Measurements from ENCODE around the gene PLXND1.
"Not testable (repeated sequence)": the region's sequence is repeated elsewhere in the genome, so short reads cannot be mapped to it uniquely, and the experiment has no call there.

The PLXND1 gene

GRCh38 chr3:129648391-129648790, 41.9 kb upstream of the PLXND1 start:
- TF ChIP-seq CTCF (IDR thresholded peaks at IDR 0.05; ENCODE audit: borderline replicate concordance, extremely low read depth, low read length, poor library complexity, severe bottlenecking) (no peak), EZH2 (IDR thresholded peaks at IDR 0.05; ENCODE audit: borderline replicate concordance, low read depth, low read length, severe bottlenecking) (no peak)
- ATAC-seq (ENCODE audit: insufficient read depth, low read depth) (no peak), DNase-seq (no peak)
- Histone ChIP-seq H4K20me1 (ENCODE audit: insufficient read depth, low read length) (no peaks in the 10 kb centered on the region), H3K4me3 (ENCODE audit: low read depth in 1 of 2, low read length in 2 of 2) (no peak overlapping the region), H3K36me3 (ENCODE audit: insufficient read depth, low read length) (peaks cover 12% of the 10 kb centered on the region), H3K27ac (ENCODE audit: low read length) (no peak overlapping the region), H3K27me3 (ENCODE audit: insufficient read depth, low read length, poor library complexity) (no peaks in the 10 kb centered on the region), H3K79me2 (ENCODE audit: insufficient read depth, low read length) (no peaks in the 10 kb centered on the region), H2AFZ (ENCODE audit: low read depth, low read length) (no peak overlapping the region), H3K4me2 (ENCODE audit: insufficient read depth, low read length) (no peak overlapping the region), H3K4me1 (ENCODE audit: insufficient read depth, low read length) (no peaks in the 10 kb centered on the region), H3K9me3 (ENCODE audit: insufficient read depth, low read length, severe bottlenecking) (no peaks in the 10 kb centered on the region), H3K9ac (ENCODE audit: low read depth, low read length) (no peak overlapping the region)

GRCh38 chr3:129645286-129645685, 38.8 kb upstream of the PLXND1 start:
- Histone ChIP-seq H3K36me3 (ENCODE audit: insufficient read depth, low read length) (no peaks in the 10 kb centered on the region), H2AFZ (ENCODE audit: low read depth, low read length) (no peak overlapping the region), H3K79me2 (ENCODE audit: insufficient read depth, low read length) (no peaks in the 10 kb centered on the region), H3K4me2 (ENCODE audit: insufficient read depth, low read length) (no peak overlapping the region), H3K4me3 (ENCODE audit: low read depth in 1 of 2, low read length in 2 of 2) (no peak overlapping the region), H3K9ac (ENCODE audit: low read depth, low read length) (no peak overlapping the region), H4K20me1 (ENCODE audit: insufficient read depth, low read length) (no peaks in the 10 kb centered on the region), H3K27ac (ENCODE audit: low read length) (no peak overlapping the region), H3K27me3 (ENCODE audit: insufficient read depth, low read length, poor library complexity) (no peaks in the 10 kb centered on the region), H3K4me1 (ENCODE audit: insufficient read depth, low read length) (no peaks in the 10 kb centered on the region), H3K9me3 (ENCODE audit: insufficient read depth, low read length, severe bottlenecking) (no peaks in the 10 kb centered on the region)
- ATAC-seq (ENCODE audit: insufficient read depth, low read depth), result no peak
- TF ChIP-seq CTCF (IDR thresholded peaks at IDR 0.05; ENCODE audit: borderline replicate concordance, extremely low read depth, low read length, poor library complexity, severe bottlenecking) (no peak), EZH2 (IDR thresholded peaks at IDR 0.05; ENCODE audit: borderline replicate concordance, low read depth, low read length, severe bottlenecking) (no peak)
- DNase-seq, result no peak

GRCh38 chr3:129644836-129645235, 38.4 kb upstream of the PLXND1 start:
- Histone ChIP-seq H3K9me3 (ENCODE audit: insufficient read depth, low read length, severe bottlenecking) (no peaks in the 10 kb centered on the region), H3K36me3 (ENCODE audit: insufficient read depth, low read length) (no peaks in the 10 kb centered on the region), H3K27ac (ENCODE audit: low read length) (no peak overlapping the region), H3K79me2 (ENCODE audit: insufficient read depth, low read length) (no peaks in the 10 kb centered on the region), H3K4me3 (ENCODE audit: low read depth in 1 of 2, low read length in 2 of 2) (no peak overlapping the region), H2AFZ (ENCODE audit: low read depth, low read length) (no peak overlapping the region), H3K9ac (ENCODE audit: low read depth, low read length) (no peak overlapping the region), H3K4me1 (ENCODE audit: insufficient read depth, low read length) (no peaks in the 10 kb centered on the region), H3K27me3 (ENCODE audit: insufficient read depth, low read length, poor library complexity) (no peaks in the 10 kb centered on the region), H3K4me2 (ENCODE audit: insufficient read depth, low read length) (no peak overlapping the region), H4K20me1 (ENCODE audit: insufficient read depth, low read length) (no peaks in the 10 kb centered on the region)
- DNase-seq (no peak), ATAC-seq (ENCODE audit: insufficient read depth, low read depth) (no peak)
- TF ChIP-seq CTCF (IDR thresholded peaks at IDR 0.05; ENCODE audit: borderline replicate concordance, extremely low read depth, low read length, poor library complexity, severe bottlenecking), result no peak
- no peak for TF ChIP-seq EZH2 (IDR thresholded peaks at IDR 0.05; ENCODE audit: borderline replicate concordance, low read depth, low read length, severe bottlenecking)

- H3K4me3 ChIP-seq (ENCODE audit: low read depth in 1 of 2, low read length in 2 of 2); H3K9me3 ChIP-seq (ENCODE audit: insufficient read depth, low read length, severe bottlenecking); H2AFZ ChIP-seq (ENCODE audit: low read depth, low read length); H3K4me2 ChIP-seq (ENCODE audit: insufficient read depth, low read length); H3K27me3 ChIP-seq (ENCODE audit: insufficient read depth, low read length, poor library complexity); H3K4me1 ChIP-seq (ENCODE audit: insufficient read depth, low read length); H3K9ac ChIP-seq (ENCODE audit: low read depth, low read length); H3K36me3 ChIP-seq (ENCODE audit: insufficient read depth, low read length); DNase-seq; ATAC-seq (ENCODE audit: insufficient read depth, low read depth); H4K20me1 ChIP-seq (ENCODE audit: insufficient read depth, low read length); H3K79me2 ChIP-seq (ENCODE audit: insufficient read depth, low read length); H3K27ac ChIP-seq (ENCODE audit: low read length): not testable (repeated sequence)
Measured at GRCh38 chr3:129641567-129642260, 35.2 kb upstream of the PLXND1 start.

- H3K4me1 ChIP-seq (ENCODE audit: insufficient read depth, low read length); H3K4me2 ChIP-seq (ENCODE audit: insufficient read depth, low read length); H4K20me1 ChIP-seq (ENCODE audit: insufficient read depth, low read length); DNase-seq; ATAC-seq (ENCODE audit: insufficient read depth, low read depth); H3K9me3 ChIP-seq (ENCODE audit: insufficient read depth, low read length, severe bottlenecking); H3K27me3 ChIP-seq (ENCODE audit: insufficient read depth, low read length, poor library complexity); H3K79me2 ChIP-seq (ENCODE audit: insufficient read depth, low read length); H3K36me3 ChIP-seq (ENCODE audit: insufficient read depth, low read length); H3K9ac ChIP-seq (ENCODE audit: low read depth, low read length); H2AFZ ChIP-seq (ENCODE audit: low read depth, low read length); H3K27ac ChIP-seq (ENCODE audit: low read length); H3K4me3 ChIP-seq (ENCODE audit: low read depth in 1 of 2, low read length in 2 of 2): not testable (repeated sequence)
Measured at GRCh38 chr3:129640985-129641384, 34.5 kb upstream of the PLXND1 start.
